ENCODE data around the gene SPRR5. TPM values are rescaled to one million over a fixed set of nuclear protein-coding genes. Genes with fewer than 3 reads are reported as not detected.

Gene SPRR5
- total and polyA plus RNA-seq, 2 of the 8 experiments (the other 6 are each of a cell fraction or from before 2014, with no cell fraction given): not detected

DNA sequence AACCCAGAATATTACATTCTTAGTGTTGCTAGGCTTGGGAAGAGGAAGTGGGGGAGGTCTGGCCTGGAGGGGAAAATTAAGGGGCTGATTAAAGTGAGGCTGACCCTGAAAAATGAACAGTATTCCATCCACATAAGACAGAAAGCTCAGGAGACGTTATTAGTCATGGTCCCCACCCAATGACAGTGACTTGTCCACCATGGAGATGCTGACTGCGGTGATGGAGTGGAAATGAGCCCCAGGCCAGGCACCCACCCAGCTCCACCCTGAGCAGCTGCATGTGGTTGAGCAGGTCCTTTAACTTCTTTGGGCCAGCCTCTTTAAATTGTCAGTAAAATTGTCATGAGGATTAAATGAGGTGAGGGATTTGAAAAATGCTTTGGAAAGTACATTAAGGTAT lies 22.0 kb downstream of the SPRR5 start (continued):
- TF ChIP-seq KDM1A (IDR thresholded peaks at IDR 0.05; ENCODE audit: borderline replicate concordance, low read length) (no peak), TAF7 (optimal IDR thresholded peaks at IDR 0.05; ENCODE audit: borderline replicate concordance, low read depth, low read length) (no peak)

Data from H1 (cell line).